GM23248 (cell line): ENCODE results near the gene DAO.

Experiments
- EZH2 ChIP-seq: fragments of 200-600 bp; sonication (generic); IDR thresholded peaks from 2 replicates; pipeline ENCODE4 v1.6.1; 2018; ENCODE audit warnings: antibody characterized with exemption, mild to moderate bottlenecking; ENCODE audit not compliant: insufficient read depth, poor library complexity, severe bottlenecking
- EZH2phosphoT487 ChIP-seq: fragments of 200-600 bp; sonication (generic); IDR thresholded peaks from 2 replicates; pipeline ENCODE4 v1.6.1; 2018; ENCODE audit warnings: antibody characterized with exemption, moderate library complexity, mild to moderate bottlenecking, low read depth; ENCODE audit not compliant: insufficient read depth

DNA sequence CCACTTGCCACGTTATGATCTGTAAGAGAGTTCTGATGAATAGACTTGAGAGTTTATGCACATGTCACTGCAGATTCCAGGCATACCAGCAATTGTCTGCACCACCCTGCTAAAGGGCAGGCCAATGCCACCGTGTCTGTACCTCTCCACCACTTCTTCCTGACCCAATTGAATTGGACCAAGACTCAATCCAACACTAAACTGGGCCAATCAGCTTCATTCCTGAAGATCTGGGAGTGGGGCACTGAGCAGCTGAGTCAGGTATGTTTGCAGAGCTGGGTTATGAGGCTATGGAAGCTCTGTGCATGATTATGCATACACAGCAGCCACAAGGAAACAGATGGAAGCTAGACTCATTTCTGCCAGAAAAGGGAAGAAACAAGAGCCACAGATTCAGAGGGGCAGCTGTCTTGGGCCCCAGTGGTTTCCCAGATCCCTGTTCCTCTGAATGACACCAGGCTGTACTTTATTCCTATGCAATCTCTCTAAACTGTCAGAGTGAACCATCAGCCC is 28.0 kb downstream of the DAO start:
- TF ChIP-seq EZH2 (no peak), EZH2phosphoT487 (no peak)
